HEK293T (cell line): ENCODE measurements around the gene ANKRD27.

Experiments used
- CTCF ChIA-PET: fragments of 350-600 bp; formaldehyde crosslinking; extraction: SDS; loops from one replicate; lab custom pipeline; 2021; ENCODE audit warnings: antibody characterized with exemption, inconsistent platforms; lab: Yijun Ruan, JAX
- POLR2A ChIA-PET: fragments of 350-600 bp; formaldehyde crosslinking; extraction: SDS; loops from one replicate; lab custom pipeline; 2020; ENCODE audit warnings: antibody characterized with exemption, inconsistent platforms; lab: Yijun Ruan, JAX
- DNase-seq: peaks from one replicate; pipeline ENCODE4 v3.0.0; 2012; ENCODE audit warnings: mixed read lengths; ENCODE audit errors: extremely low spot score
- ARNT ChIP-seq: fragments of 450-650 bp; IDR thresholded peaks from 2 replicates; pipeline ENCODE4 v1.6.1; 2017; ENCODE audit warnings: mild to moderate bottlenecking
- BHLHE40 ChIP-seq: fragments of 450-650 bp; IDR thresholded peaks from 2 replicates; pipeline ENCODE4 v1.6.1; 2016; ENCODE audit warnings: mild to moderate bottlenecking, moderate library complexity, borderline replicate concordance
- CTBP1 ChIP-seq: fragments of 450-650 bp; IDR thresholded peaks from 2 replicates; pipeline ENCODE4 v1.6.1; 2016; ENCODE audit warnings: borderline replicate concordance
- ELF4 ChIP-seq: fragments of 450-650 bp; IDR thresholded peaks from 2 replicates; pipeline ENCODE4 v1.6.1; 2017; ENCODE audit warnings: antibody characterized with exemption
- FOXA1 ChIP-seq: fragments of 450-650 bp; IDR thresholded peaks from 2 replicates; pipeline ENCODE4 v1.6.1; 2016; ENCODE audit warnings: mild to moderate bottlenecking
- FOXK2 ChIP-seq: fragments of 450-650 bp; IDR thresholded peaks from 2 replicates; pipeline ENCODE4 v1.6.1; 2016; ENCODE audit warnings: mild to moderate bottlenecking
- FOXM1 ChIP-seq: fragments of 450-650 bp; IDR thresholded peaks from 2 replicates; pipeline ENCODE4 v1.6.1; 2017; ENCODE audit warnings: mild to moderate bottlenecking, borderline replicate concordance
- HDGF ChIP-seq: fragments of 450-650 bp; IDR thresholded peaks from 2 replicates; pipeline ENCODE4 v1.6.1; 2017; ENCODE audit warnings: antibody characterized with exemption, borderline replicate concordance
- L3MBTL2 ChIP-seq: fragments of 450-650 bp; conservative IDR thresholded peaks from 2 replicates; pipeline ENCODE4 v1.6.1; 2016; ENCODE audit warnings: mild to moderate bottlenecking
- LEF1 ChIP-seq: fragments of 450-650 bp; IDR thresholded peaks from 2 replicates; pipeline ENCODE4 v1.6.1; 2017; ENCODE audit warnings: mild to moderate bottlenecking, borderline replicate concordance
- NFRKB ChIP-seq: fragments of 450-650 bp; IDR thresholded peaks from 2 replicates; pipeline ENCODE4 v1.6.1; 2016; ENCODE audit warnings: mild to moderate bottlenecking, moderate library complexity
- PKNOX1 ChIP-seq: fragments of 450-650 bp; IDR thresholded peaks from 2 replicates; pipeline ENCODE4 v1.6.1; 2016
- SP1 ChIP-seq: fragments of 450-650 bp; IDR thresholded peaks from 2 replicates; pipeline ENCODE4 v1.6.1; 2017
- SUZ12 ChIP-seq: fragments of 450-650 bp; IDR thresholded peaks from 2 replicates; pipeline ENCODE4 v1.6.1; 2016; ENCODE audit warnings: mild to moderate bottlenecking
- TARDBP ChIP-seq: fragments of 450-650 bp; IDR thresholded peaks from 2 replicates; pipeline ENCODE4 v1.6.1; 2016
- ZNF384 ChIP-seq: fragments of 450-650 bp; IDR thresholded peaks from 2 replicates; pipeline ENCODE4 v1.6.1; 2016

The ANKRD27 gene

GRCh38 chr19:32637480-32637879, 37.5 kb downstream of the ANKRD27 start:
- CTCF ChIA-PET, result no interaction called here
- no peak for DNase-seq
- POLR2A ChIA-PET, result no interaction called here
- TF ChIP-seq PKNOX1 (no peak), LEF1 (no peak), SUZ12 (no peak), NFRKB (no peak), TARDBP (no peak), FOXM1 (no peak), CTBP1 (no peak), FOXA1 (no peak), HDGF (no peak), FOXK2 (no peak), ZNF384 (no peak), ARNT (no peak), ELF4 (no peak), L3MBTL2 (no peak), SP1 (no peak), BHLHE40 (no peak)

GRCh38 chr19:32631381-32631780, 43.6 kb downstream of the ANKRD27 start:
- no peak for DNase-seq
- no peak for TF ChIP-seq ELF4
- TF ChIP-seq SP1, result no peak
- no peak for TF ChIP-seq FOXA1
- TF ChIP-seq BHLHE40, result no peak
- TF ChIP-seq NFRKB, result no peak
- TF ChIP-seq FOXM1, result no peak
- no peak for TF ChIP-seq LEF1
- no peak for TF ChIP-seq TARDBP
- CTCF ChIA-PET, result no interaction called here
- POLR2A ChIA-PET, result no interaction called here

DNA sequence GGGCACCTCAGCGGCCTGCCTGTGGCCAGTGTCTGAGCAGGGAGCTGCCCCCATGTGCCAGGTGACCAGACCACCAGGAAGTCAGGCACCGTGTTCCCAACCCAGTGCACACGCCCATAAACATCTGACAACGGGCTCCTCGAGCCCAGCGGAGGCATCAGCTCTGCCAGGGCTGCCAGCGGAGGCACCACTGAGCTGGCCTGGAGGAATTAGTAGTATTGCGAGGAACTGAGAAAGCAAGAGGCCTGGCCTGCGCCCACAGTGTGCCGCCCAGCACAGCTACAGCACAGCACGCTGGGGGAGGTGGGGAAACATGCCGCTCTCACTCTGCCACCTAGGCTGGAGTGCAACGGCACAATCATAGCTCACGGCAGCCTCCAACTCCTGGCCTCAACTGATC, 44.6 kb downstream of the ANKRD27 start:
- ChIA-PET CTCF (no interaction called here), POLR2A (no interaction called here)
- DNase-seq, result no peak
- TF ChIP-seq BHLHE40 (no peak), FOXK2 (no peak), PKNOX1 (no peak), NFRKB (no peak), FOXM1 (no peak), FOXA1 (no peak), ARNT (no peak), SP1 (no peak), ZNF384 (no peak), ELF4 (no peak), CTBP1 (no peak), L3MBTL2 (no peak), LEF1 (no peak)

DNA sequence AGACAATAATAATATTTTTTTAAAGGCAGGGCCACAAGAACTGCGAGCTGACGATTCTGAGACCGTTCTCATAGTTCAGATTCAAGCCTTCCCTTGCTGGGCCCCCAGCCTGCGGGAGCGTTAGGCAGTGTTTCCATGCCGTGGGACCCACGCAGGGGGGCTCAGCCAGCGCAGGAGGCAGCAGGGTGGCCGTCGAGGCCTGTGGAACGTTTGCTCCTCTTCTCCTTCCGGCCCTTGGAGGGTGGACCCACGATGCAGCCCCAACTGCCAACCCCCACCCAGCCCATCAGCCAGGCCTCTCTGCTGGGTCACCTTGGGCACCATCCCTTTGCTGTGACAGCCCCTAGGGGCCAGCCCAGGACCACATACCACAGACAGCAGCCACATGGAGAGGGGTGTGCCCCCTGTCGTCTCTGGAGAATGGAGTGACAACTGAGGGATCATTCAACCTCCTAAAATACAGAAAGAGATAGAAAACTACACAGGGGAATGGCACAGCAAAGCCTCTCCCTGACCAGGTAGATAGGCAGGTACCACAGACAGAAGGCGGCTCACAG, 47.2 kb downstream of the ANKRD27 start:
- no peak for DNase-seq
- no peak for TF ChIP-seq PKNOX1
- ChIA-PET POLR2A (no interaction called here), CTCF (interaction anchor here (0.6 kb wide), 1 partner anchor 513 kb away, joined by 3 read pairs; no protein-coding TSS in a partner anchor)

DNA sequence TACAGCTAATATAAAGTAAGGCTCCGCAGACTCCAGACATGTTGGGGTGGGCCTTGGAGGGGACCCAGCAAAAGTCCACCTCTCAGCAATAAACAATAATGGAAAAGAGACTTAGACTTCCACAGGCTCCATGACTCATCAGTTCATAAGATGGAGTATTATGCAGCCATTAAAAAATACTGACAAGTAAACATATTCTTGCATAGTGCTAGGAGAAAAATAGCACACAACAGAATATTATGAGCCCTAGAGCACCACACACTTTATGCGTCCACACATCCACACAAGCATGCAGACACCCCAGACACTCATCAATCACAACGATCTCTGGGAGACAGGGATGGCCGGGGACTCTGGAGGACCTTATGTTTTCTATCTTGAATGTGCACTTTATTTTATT, 48.0 kb downstream of the ANKRD27 start:
- TF ChIP-seq FOXA1 (no peak), SP1 (no peak), BHLHE40 (no peak), SUZ12 (no peak), PKNOX1 (no peak), ZNF384 (no peak), LEF1 (no peak), ELF4 (no peak), TARDBP (no peak), FOXK2 (no peak), L3MBTL2 (no peak), ARNT (no peak), NFRKB (no peak), CTBP1 (no peak), HDGF (no peak), FOXM1 (no peak)
- CTCF ChIA-PET, result no interaction called here
- POLR2A ChIA-PET, result no interaction called here
- DNase-seq, result no peak

GRCh38 chr19:32624410-32624809, 50.6 kb downstream of the ANKRD27 start:
- POLR2A ChIA-PET, result no interaction called here
- no peak for DNase-seq
- CTCF ChIA-PET, result no interaction called here
- no peak for TF ChIP-seq FOXA1
- TF ChIP-seq LEF1, result no peak
- TF ChIP-seq HDGF, result no peak
- TF ChIP-seq NFRKB, result no peak
- no peak for TF ChIP-seq PKNOX1
- TF ChIP-seq ELF4, result no peak
- TF ChIP-seq L3MBTL2, result no peak
